ENCODE data around the gene AQP12B.

Gene AQP12B

DNA sequence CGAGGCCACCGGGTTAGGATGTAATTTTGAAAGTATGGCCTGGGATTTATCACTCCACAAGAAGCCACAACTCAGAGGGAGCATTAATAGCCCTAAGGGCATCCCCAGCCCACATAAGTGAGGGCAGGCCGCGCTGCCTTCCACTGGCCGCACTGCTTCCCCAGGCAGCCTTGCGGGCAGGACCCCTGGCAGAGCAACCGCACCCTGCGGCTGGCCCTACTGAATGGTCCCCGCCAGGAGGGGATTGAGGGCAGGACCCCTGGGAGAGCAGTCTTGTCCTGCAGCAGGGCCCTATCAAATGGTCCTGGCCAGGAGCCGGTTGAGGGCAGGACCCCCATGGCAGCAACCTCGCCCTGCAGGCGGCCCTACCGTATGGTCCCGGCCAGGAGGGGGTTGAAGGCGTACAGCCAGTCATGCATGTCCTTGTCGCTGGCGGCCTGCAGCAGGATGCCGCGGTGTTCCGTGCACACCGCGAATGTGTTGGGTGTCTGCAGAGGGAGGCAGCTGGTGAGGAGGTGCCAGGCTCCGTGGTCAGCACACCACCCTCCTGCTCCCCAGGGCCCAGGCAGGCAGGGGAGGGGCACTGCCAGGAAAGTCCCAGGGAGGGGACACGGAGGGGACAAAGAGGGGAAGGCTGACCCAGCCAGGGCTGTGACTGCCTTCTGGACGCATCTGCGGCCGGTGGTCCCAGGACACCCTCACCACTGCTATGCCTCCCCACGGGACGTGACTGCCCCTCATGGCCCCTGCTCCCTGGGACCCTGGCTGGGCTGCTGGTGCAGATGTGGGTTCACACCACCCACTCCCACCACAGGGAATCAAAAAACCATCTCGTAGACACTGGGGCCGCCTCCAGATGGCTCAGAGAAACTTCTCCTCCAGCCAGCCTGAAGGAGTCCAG lies 35.2 kb upstream of the AQP12B start:
- DNase-seq = no peak

DNA sequence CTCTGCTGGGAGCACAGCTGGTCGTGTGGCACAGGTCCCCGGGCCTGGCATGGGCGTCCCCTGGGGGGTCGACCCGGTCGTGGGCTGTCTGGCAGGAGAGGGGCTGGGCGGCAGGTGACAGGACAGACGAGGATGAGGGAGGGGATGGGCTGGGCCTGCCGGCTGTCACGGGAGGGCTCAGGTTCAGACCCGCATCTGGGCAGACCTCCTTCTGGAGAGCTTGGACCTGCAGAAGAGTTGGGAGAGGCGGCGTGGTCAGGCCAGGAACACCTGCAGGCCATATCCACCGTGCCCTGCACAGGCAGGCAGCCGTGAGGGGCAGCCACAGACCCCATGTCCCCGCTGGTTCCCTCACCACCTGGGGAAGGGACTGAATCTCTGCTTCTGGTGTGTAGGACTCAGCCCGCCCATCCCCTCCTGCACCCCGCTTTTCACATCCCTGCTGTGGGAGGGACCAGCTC lies 34.5 kb upstream of the AQP12B start:
- DNase-seq = no peak

DNA sequence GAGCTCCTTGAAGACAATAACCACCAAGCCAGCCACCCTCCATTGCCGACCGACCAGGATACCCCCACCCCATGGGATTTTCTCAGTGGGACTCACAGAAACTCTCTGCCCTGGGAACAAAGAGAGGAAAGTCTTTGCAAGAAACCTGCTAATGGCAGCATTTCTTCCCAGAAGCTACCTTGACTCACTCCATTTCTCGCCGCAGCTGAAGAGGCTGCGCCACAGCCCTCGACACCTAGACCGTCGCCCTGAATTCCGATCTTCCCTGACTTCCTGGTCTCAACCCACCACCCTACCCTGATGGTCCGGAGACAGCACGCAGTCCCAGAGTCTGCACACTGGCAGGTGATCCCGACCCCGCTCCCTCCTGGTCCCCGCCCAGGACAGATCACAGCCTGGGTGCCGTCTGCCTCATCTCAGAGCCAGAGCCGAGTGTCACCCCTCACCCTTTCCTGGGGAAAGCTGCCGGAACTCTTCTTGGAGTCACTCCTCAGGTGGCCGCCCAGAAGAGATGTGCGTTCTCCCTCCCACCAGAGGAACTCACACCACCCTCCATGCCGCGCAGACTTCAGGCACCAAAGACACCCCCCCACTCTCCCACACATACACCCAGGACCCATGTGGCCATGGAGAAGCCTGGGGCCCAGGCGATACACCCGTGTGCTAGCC lies 33.6 kb upstream of the AQP12B start:
- DNase-seq = no peak

DNA sequence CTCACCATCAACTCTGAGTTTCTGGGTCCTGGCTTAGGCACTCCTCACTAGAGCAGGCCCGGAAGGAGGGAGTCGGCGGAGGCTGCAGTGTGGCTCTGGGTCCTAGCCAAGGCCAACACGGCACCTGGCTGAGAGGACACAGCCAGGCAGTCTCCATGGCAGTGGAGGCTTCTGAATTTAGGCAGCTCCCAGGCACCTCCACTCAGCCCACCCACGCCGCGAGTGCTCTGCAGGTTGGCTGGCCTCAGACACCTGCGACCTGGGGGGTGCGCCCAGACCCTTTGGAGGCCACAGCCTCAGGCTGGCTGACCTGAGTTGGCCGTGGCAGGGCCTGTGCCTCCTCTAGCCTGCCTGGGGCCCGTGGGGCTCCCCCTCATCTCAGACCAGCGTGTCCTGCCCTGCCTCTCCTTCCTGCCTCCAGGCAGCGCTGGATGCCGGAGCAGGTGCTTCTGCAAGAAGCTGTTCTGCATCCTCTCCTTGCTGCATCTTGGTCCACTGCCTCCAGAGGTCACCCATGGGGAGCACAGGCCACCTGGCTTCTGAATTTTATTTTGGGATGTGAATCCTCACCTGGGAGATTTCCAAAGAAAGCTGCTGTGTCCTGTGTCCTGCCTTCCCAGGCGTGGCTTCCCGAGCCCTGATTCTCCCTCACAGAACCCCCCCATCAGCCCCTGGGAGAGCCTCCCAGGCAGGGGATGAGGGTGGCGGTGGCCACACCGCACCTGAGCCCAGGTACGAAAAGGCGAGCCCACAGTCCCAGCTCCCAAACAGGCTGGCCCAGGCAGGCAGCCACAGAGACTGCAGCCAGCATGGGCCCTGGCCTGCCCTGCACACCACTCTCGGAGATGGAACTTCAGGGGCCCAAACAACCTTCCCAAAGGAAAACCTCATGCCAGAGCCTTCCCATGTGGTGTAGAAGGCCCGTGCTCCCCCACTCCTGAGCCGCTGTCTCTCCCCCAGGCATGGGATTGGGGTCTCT lies 32.4 kb upstream of the AQP12B start:
- DNase-seq = no peak

DNA sequence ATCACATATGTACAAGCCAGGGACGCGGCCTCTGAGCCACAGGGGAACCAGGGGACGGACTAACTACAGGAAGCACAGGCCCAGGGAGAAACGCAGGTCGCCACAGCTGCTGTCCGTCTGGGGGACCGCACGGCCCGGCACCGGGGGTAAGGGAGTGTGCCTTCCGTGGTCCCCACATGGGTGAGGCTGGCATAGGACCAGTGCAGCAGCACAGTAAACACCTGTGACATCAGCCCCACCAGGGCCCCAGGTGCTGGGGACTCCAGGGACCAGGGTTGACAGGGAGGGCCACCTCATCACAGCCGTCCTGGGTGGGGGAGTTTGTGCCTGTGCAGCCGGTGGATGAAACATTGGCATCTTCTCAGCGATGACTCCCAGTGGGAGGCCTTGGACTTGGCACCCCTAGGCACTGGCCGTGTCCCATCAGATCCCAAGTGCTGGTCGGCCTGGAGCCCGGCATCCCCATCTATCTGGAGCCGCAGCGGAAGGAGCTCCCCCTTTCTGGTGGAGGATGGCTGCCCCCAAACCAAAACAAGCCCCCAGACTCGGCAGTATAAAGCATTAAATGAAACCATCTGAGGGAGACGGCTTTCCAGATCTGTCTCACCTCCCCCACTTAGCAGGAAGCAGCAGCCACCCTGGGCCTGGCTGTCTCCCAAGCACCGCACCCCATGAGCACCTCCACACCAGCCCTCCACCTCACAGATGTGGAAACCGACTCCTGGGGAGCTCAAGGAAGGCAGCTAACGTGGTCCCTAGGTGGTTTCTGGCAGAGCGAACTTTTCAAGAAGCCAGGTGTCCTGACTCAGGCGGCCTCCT lies 31.5 kb upstream of the AQP12B start:
- no peak for DNase-seq

DNA sequence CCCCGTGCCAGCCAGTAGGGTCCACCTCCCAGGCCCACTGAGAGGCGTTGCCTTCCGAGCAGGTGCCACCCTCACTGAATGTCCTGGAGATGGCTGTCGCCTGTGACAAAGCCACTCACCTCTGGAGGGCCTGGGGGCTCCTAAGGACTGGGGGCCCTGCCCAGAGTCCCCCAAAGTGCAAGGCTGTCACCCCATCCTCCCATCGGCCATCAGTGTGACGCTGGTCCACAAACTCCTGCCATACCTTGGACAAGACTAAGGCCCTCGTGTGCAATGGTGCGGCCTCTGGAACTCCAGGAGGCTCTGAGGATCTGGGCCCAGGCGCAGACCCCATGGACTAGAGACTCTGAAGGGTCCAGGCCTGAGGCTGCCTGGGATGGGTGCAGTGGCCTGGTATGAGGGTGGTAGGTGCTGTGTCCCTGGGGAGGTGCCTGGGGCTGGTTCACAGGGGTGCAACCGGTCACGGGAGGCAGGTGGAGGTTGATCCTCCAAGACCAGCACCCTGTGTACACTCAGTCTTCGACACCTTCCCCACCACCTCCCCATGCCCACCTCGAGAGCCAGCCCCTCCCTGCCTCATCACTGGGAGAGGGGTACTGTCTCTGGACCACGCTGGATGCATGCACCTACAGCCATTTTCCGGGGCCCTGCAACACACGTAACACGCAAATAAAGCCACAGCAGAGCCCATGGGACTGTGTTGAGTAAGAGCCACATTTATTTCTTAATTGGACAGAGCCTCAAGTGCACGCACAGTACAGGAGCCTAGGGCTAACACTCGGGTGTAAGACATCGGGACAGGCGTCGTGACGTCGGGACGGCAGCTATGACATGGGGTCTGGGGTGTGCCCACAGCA lies 30.6 kb upstream of the AQP12B start:
- no peak for DNase-seq

DNA sequence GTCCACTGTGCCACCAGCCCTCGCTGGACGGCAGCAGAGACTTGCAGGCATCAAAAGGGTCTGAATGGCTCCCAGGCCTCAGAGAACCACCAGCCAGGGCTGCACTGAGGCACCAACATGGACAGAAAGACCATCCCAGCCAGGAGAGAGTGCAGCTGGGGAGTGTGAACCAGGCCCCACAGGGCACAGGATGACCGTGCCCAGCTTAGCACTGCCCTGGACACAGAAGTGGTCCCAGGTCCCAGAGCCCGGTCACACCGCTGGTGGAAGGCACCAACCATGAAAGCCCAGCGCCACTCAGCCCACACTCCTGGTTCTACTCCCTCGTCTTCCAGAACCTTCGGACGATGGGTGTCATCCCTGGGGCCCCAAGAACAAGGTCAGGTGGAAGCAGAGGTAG lies 29.4 kb upstream of the AQP12B start:
- no peak for DNase-seq

DNA sequence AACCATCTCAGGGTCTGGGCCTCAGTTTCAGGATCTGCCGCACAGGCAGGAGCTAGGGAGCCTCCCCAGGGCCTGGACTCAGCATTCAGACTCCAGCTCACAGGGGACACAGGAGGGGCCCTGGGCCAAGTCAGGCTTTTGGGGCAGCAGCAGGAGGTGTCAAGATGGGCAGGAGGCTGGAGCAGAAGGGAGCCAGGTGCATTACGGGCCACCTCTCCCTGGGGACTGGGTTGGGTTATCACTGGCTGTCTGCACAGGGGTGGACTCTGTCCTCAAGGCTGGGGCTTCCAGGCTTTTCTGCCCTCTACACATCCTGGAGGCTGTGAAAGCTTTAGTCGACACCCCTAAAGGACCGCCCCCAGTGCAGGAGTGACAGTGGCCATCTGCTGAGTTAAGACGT lies 29.0 kb upstream of the AQP12B start:
- DNase-seq = no peak

DNA sequence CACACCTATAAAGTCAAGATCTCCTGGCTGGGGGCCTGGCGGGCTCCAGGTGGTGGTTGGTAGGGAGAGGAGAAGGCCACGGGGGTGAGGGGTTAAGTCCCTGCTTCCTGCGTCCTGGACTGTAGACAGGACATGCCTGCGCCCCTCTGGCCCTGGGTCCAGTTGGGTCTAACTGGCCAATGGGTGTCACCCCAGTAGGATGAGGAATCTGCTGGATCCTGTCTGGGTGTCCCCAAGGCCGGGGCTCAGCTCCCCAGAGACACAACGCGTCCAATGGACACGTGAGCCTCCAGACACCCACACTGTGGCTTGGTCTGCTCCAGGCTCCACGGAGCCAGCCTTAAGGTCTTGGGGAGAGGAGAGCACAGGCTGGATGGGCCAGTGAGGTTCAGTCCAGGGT lies 28.6 kb upstream of the AQP12B start:
- no peak for DNase-seq

DNA sequence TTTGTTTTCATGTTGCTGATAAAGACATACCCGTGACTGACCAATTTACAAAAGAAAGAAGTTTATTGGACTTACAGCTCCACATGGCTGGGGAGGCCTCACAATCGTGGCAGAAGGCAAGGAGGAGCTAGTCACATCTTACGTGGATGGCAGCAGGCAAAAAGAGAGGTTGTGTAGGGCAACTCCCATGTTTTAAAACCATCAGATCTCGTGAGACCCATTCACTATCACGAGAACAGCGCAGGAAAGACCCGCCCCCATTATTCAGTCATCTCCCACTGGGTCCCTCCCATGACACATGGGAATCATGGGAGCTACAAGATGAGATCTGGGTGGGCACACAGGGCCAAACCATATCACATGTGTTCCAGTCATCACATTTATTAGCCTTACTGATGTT lies 25.8 kb upstream of the AQP12B start:
- DNase-seq = no peak

DNA sequence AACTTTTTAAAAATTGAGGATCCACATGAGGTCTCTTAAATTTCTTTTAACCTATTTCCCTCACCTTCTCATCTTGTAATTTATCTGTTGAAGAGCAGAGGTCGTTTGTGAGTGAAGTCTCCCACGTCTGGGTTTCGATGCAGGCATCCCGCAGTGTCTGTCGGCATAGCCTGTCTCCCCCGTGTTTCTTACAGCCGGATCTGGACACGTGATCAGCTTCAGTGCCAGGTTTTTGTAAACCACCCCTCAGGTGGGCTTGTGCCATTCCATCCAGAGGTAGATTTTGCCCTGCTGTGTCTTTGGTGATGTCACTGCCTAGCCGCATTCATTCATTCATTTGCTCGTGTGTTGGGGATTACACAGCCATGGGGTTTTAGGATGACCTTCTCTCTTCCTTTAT lies 25.1 kb upstream of the AQP12B start:
- no peak for DNase-seq

DNA sequence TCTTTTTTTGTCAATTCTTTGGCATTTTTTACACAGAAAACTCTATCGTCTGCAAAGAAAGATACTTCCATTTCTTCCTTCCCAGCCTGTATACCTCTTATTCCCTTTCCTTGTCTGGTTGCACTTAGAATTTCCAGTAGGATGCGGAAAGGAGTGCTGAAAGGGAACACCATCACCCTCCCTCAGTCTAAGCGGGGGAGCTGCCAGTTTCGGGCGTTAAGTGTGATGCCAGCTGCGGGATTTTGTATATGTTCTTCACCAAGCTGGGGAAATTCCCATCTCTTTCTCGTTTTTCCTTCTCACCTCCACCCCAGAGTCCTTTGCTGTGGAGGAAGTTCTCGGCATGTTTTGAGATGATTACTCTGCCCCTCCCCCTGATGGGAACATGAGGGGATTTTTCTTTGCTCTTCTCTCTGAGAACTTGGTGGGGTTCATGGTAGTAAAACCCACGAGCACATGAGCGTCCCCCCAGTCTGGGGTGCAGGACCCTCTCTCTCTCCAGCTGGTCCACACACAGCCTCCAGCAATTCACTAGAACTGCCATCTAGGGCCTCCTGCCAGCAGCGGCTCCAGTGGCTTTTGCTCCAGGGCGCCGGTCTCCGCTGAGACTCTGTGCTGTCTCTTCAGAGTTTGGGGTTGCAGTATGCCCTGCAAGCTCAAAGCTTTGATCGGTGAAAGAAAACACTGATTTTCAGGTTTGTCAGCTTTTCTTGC lies 24.5 kb upstream of the AQP12B start:
- no peak for DNase-seq

DNA sequence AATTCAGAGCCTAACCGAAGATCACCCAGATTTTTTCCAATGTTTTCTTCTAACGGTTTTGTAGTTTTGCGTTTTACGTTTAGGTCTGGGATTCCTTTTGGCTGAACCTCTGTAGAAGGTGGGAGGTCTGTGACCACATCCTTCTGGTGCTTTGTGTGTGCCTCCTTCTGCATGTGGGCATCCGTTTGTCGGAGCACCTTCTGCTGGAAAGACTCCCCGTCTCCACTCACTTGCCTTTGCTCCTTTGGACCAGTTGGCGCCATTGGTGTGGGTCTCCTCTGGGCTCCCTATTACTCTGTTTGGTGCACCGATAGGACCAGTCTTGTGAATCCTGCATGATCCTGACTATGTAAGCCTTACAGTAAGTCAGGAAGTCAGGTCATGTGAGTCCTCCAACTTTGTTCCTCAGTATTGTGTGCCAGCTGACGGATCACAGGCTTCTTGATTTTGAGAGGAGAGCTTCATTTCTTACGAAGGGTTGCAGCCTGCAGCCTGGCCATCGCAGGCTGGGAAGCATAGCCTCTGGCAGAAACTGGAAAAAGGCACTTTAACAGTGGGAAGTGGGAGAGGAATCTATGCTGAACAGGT lies 22.6 kb upstream of the AQP12B start:
- no peak for DNase-seq

DNA sequence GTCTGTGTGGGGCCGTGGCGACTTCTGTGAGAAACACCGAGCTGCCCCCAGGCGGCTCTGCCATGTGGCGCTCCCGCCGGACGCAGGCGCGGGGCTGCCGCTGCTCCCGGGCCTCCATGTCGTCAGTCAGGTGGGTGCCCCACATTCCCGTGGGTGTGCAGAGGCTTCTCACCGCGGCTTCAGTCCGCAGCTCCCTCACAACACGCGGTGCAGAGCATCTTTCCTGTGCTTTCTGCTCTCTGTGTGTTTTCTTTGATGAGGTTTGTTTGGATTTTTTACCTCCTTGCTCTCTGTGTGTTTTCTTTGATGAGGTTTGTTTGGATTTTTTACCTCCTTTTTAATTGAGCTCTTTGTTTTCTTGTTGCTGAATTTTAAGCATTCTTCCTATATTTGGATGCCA lies 22.0 kb upstream of the AQP12B start:
- no peak for DNase-seq

DNA sequence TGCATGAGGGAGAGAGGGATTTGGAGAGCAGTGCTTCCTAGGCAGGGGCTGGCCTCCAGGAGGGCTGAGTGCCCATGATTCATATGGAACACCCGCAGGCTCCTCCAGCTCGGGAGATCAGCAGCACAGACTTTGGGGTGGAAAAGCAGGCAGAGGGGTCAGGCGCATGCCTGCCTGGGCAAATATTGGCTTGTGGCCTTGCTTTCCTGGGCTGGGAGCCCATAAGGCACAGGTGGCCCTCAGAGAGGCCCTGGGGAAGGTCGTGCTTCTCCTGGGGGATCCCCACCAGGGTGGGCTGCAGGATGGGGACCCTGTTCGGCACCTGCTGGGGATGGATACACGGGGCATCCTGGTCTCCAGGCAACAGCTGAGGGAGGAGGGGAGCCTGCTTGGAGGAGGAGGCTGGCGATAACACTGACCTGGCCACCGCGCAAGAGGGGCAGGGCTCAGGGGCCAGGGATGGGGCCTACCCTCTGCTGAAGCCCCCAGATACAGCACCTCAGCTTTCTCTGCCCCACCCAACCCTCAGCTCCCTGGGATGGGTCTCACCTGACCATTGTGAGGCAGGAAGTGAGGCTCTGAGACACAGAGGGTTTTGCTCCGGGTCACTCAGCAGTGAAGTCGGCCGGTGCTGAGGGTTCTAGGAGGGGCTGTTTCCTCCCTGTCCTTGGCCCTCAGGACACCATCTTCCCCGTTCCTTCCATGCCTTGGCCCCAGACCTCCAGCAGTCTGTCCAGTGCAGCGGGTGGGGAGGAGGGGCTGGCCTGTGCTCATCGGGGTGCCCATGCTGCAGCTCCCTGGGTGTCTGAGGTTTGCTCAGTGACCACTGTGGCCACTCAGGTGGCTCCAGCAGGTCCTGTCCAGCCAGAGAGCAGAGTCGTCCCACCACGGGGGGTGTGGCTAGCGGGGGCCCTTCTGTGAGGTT lies 21.0 kb upstream of the AQP12B start:
- no peak for DNase-seq

DNA sequence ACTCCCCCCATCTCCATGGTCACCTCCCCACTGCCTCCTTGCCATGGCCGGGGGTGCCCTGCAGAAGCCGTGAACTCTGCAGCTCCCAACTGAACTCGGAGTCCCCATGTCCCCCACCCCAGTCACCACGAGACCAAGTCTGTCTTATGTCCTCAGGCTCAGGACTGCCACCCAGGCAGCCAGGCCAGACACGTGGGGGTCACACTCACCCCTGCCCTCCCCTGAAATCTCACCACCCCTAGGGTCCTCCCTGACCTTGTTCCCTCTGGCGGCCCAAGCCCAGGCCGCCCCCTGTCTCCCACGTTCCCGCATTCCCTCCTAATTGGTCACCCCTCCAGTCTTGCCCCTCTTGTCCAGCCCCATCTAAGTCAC lies 19.9 kb upstream of the AQP12B start:
- no peak for DNase-seq

DNA sequence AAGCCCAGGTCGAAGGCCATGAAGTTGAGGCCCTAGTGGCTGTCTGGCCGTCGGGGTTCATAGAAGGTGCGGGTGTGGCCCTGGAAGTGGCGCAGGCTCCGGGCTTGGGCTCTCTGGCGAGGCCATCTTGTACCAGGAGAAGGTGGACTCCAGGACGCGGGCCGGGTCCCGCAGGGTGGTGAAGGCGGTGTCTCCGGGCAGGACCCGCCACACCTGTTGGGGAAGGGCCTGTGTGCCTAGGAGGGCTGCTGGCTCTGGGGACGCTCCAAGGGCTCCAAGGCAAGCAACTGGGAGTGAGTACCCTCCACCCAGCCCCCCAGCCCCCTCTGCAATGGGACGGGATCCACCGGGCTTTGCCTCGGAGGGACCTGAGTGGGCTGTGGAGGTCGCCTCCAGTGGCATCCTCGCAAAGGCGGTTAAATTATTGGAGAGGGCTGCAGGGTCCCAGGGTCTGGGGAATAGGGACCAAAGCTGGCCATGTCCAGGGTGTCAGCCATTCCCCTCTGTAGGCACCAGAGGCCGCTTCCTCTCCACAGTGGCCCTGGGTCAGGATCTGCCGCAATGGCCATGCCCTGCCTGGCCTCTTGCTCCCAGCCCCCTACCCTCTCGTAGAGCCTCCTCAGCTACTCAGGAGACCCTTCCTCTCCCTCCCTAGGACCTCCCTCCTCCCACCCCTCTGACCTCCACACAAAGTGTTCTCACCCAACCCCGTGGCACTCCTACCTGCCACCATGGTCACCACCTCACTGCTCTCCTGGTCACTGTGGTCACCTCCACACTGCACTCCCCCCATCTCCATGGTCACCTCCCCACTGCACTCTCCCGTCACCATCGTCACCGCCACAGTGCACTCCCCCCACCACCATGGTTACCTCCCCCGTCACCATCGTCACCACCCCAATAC lies 19.3 kb upstream of the AQP12B start:
- DNase-seq = no peak

All from islet precursor cell (in vitro differentiated cells).